T-helper 1 cell treated with Interleukin-12 subunit alpha and Interleukin-12 subunit beta and Interleukin-4 antibody, amounts not matched to agents 30 μg/mL and 1 μg/mL, for 36 hours (primary cell): ENCODE measurements around the gene BAHCC1.

Source experiments
- H3K27ac Mint-ChIP-seq: one replicate; pipeline ENCODE4 v1.8.0; 2021; ENCODE audit warnings: mild to moderate bottlenecking, mixed read lengths
- H3K27me3 Mint-ChIP-seq: one replicate; pipeline ENCODE4 v1.8.0; 2021; ENCODE audit warnings: low read depth, mixed read lengths
- H3K36me3 Mint-ChIP-seq: one replicate; pipeline ENCODE4 v1.8.0; 2021; ENCODE audit warnings: low read depth, mixed read lengths
- H3K4me1 Mint-ChIP-seq: one replicate; pipeline ENCODE4 v1.8.0; 2021; ENCODE audit warnings: low read depth, mixed read lengths
- H3K4me3 Mint-ChIP-seq: one replicate; pipeline ENCODE4 v1.8.0; 2021; ENCODE audit warnings: mild to moderate bottlenecking, moderate library complexity, mixed read lengths
- H3K9me3 Mint-ChIP-seq: one replicate; pipeline ENCODE4 v1.8.0; 2021; ENCODE audit warnings: mixed read lengths

Gene BAHCC1

GRCh38 chr17:81437191-81437651 lies 42.0 kb downstream of the BAHCC1 start:
- Mint-ChIP-seq H3K4me3 (no peak overlapping the region), H3K27ac (no peak overlapping the region), H3K4me1 (no peaks in the 10 kb centered on the region), H3K27me3 (no peaks in the 10 kb centered on the region), H3K9me3 (no peaks in the 10 kb centered on the region), H3K36me3 (no peaks in the 10 kb centered on the region)

- Mint-ChIP-seq H3K36me3 (no peaks in the 10 kb centered on the region), H3K4me3 (no peak overlapping the region), H3K27me3 (no peaks in the 10 kb centered on the region), H3K27ac (no peak overlapping the region), H3K4me1 (no peaks in the 10 kb centered on the region), H3K9me3 (no peaks in the 10 kb centered on the region)
Observed at GRCh38 chr17:81438007-81438659, 42.9 kb downstream of the BAHCC1 start.

- Mint-ChIP-seq H3K27me3 (no peaks in the 10 kb centered on the region), H3K4me1 (no peaks in the 10 kb centered on the region), H3K4me3 (no peak overlapping the region), H3K9me3 (no peaks in the 10 kb centered on the region), H3K36me3 (no peaks in the 10 kb centered on the region), H3K27ac (no peak overlapping the region)
Observed at GRCh38 chr17:81438688-81439087, 43.4 kb downstream of the BAHCC1 start.

DNA sequence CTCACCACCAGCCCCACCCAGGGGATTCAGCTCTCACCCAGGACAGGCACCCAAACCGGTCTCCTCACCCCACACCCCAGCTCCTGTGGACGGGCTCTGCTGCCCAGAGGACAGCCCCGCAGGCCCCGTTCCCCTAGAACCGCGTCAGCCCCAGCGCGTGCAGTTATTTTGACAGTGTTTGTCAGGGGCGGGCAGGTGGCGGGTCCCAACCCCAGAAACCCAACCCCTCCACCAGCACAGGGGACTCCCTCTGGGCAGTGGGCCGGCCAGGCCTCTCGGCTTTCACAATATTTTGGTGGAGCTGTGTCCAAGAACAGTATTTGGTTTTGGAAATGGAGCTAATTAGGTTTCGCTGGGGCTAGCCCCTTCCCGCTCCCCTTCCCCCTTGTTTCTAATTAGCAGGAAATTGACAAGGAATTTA lies 44.8 kb downstream of the BAHCC1 start:
- H3K27me3 Mint-ChIP-seq = no peaks in the 10 kb centered on the region
- no peaks in the 10 kb centered on the region for H3K4me1 Mint-ChIP-seq
- no peaks in the 10 kb centered on the region for H3K9me3 Mint-ChIP-seq
- no peaks in the 10 kb centered on the region for H3K36me3 Mint-ChIP-seq
- no peak overlapping the region for H3K4me3 Mint-ChIP-seq
- H3K27ac Mint-ChIP-seq = no peak overlapping the region

- Mint-ChIP-seq H3K36me3 (no peaks in the 10 kb centered on the region), H3K4me1 (no peaks in the 10 kb centered on the region), H3K27ac (no peak overlapping the region), H3K27me3 (no peaks in the 10 kb centered on the region), H3K9me3 (no peaks in the 10 kb centered on the region), H3K4me3 (no peak overlapping the region)
Observed at GRCh38 chr17:81440511-81441244, 45.4 kb downstream of the BAHCC1 start.

- no peak overlapping the region for H3K4me3 Mint-ChIP-seq
- no peak overlapping the region for H3K27ac Mint-ChIP-seq
- H3K4me1 Mint-ChIP-seq = no peaks in the 10 kb centered on the region
- no peaks in the 10 kb centered on the region for H3K36me3 Mint-ChIP-seq
- H3K9me3 Mint-ChIP-seq = no peaks in the 10 kb centered on the region
- no peaks in the 10 kb centered on the region for H3K27me3 Mint-ChIP-seq
Observed at GRCh38 chr17:81442791-81443190, 47.5 kb downstream of the BAHCC1 start.

DNA sequence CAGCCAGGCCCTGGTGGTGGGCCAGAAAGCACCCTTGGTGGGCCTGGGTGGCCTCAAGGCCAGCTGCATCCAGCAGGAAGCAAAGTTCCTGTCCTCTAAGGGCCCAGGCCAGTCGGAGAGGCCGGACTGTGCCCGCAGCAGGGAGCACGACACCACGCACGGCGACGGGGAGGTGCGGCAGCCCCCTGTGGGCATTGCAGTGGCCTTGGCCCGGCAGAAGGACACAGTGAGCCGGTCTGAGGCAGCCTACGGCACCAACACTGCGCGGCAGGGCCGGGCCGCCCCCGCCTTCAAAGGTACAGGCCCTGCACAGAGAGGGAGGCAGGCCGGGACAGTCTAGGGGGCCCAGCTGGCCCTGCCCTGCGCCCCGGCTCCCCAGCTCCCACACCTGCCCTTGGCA lies 48.0 kb downstream of the BAHCC1 start:
- Mint-ChIP-seq H3K36me3 (no peaks in the 10 kb centered on the region), H3K27ac (no peak overlapping the region), H3K4me1 (no peaks in the 10 kb centered on the region), H3K4me3 (no peak overlapping the region), H3K9me3 (no peaks in the 10 kb centered on the region), H3K27me3 (no peaks in the 10 kb centered on the region)

DNA sequence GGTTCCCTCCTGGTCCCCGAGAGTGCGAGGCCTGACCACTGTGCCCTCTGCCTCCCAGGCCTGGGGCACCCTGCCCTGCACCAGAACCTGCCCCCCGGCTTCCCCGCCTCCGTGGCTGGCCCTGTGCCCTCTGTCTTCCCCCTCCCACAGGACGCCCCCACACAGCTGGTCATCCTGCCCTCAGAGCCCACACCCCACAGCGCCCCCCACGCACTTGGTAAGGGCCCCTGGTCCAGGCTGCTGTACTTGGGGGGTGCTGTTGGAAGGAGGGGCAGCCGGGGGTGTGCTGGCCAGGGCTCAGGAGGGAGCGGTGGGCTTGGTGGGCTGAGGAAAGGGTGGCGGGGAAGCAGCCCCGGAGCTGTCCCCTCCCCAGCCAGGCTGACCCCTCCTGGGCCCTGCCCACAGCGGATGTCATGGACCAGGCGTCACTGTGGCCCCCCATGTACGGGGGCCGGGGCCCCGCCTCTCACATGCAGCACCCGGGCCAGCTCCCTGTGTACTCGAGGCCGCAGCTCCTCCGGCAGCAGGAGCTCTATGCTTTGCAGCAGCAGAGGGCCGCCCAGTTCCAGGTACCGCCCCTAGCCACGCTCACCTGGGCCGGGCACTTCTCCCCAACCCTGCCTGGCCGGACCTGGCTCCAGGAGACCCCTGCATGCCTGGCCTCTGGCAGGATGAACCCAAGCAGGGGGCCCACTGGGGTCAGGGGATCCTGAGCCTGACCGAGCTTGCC lies 49.5 kb downstream of the BAHCC1 start:
- H3K36me3 Mint-ChIP-seq = no peaks in the 10 kb centered on the region
- no peak overlapping the region for H3K27ac Mint-ChIP-seq
- H3K9me3 Mint-ChIP-seq = no peaks in the 10 kb centered on the region
- H3K4me1 Mint-ChIP-seq = no peaks in the 10 kb centered on the region
- H3K4me3 Mint-ChIP-seq = no peak overlapping the region
- H3K27me3 Mint-ChIP-seq = no peaks in the 10 kb centered on the region

DNA sequence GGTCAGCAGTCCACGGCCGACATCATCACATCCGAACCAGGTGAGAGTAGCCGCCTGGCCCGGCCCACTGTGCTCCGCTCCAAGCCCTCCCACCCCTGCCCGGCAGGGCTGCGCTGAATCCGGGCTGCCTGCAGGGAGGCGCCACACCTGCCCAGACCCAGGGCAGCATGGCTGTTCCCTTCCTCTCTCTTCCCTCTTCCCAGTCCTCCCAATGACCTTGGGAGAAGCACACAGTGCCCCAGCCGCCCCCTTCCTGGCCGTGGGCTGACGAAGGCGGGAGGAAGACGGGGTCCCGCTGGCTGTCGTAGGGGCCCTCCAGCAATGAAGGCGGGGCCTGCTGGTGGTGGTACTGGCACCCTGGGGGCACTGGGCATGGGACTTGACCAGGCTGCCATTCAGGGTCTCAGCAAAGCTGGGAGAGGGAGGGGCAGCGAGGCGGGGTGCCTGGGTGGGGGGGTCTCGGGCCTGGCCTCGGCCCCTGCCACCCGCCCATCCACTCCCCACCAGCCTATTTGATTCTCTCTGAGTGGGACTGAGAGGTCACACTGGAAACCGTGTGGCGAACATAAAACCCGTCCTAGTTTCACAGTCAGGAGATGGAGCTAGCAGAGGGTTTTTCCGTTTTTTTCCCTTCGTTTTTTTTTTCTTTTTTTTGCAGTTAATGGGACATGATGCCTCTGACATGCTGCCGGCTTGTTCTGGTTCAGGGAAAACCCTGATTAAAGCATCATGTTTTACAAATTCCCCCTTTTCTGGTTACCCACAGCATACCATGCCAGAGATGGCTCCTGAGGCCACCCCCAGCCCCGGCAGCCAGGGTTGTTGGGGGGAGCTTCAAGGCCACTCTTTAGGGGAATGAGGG lies 50.6 kb downstream of the BAHCC1 start:
- Mint-ChIP-seq H3K4me1 (no peaks in the 10 kb centered on the region), H3K36me3 (no peaks in the 10 kb centered on the region), H3K27ac (no peak overlapping the region), H3K9me3 (no peaks in the 10 kb centered on the region), H3K27me3 (no peaks in the 10 kb centered on the region), H3K4me3 (no peak overlapping the region)

- H3K36me3 Mint-ChIP-seq = no peaks in the 10 kb centered on the region
- no peaks in the 10 kb centered on the region for H3K27me3 Mint-ChIP-seq
- no peak overlapping the region for H3K27ac Mint-ChIP-seq
- no peaks in the 10 kb centered on the region for H3K4me1 Mint-ChIP-seq
- no peak overlapping the region for H3K4me3 Mint-ChIP-seq
- no peaks in the 10 kb centered on the region for H3K9me3 Mint-ChIP-seq
Observed at GRCh38 chr17:81447331-81447933, 52.2 kb downstream of the BAHCC1 start.

DNA sequence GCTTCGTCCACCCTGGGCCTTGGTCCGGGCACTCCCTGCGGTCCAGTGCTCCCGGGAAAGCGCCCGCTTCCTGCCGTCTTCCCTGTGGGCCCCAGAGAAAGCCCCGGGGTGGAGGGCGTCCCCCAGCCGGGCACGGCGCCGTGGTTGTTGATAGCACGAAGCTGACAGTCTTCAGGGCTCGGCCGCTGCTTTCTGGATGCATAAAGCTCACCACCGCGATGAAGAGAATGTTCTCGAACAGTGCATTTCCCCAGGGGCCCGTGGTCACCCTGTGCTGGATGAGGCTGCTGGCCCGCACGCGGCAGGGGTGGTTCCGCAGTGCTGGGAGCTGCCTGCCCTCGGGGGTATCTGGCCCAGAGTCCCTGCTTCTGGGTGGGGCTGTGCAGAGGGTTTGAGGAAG lies 53.2 kb downstream of the BAHCC1 start:
- Mint-ChIP-seq H3K4me3 (no peak overlapping the region), H3K4me1 (peaks cover 2% of the 10 kb centered on the region), H3K36me3 (no peaks in the 10 kb centered on the region), H3K27me3 (no peaks in the 10 kb centered on the region), H3K27ac (no peak overlapping the region), H3K9me3 (no peaks in the 10 kb centered on the region)

GRCh38 chr17:81448950-81449349 lies 53.7 kb downstream of the BAHCC1 start:
- no peak overlapping the region for H3K27ac Mint-ChIP-seq
- H3K4me1 Mint-ChIP-seq = peaks cover 2% of the 10 kb centered on the region
- H3K27me3 Mint-ChIP-seq = no peaks in the 10 kb centered on the region
- H3K9me3 Mint-ChIP-seq = no peaks in the 10 kb centered on the region
- no peaks in the 10 kb centered on the region for H3K36me3 Mint-ChIP-seq
- H3K4me3 Mint-ChIP-seq = no peak overlapping the region

GRCh38 chr17:81449351-81449750 lies 54.1 kb downstream of the BAHCC1 start:
- Mint-ChIP-seq H3K9me3 (no peaks in the 10 kb centered on the region), H3K27ac (no peak overlapping the region), H3K27me3 (no peaks in the 10 kb centered on the region), H3K4me1 (peaks cover 2% of the 10 kb centered on the region), H3K4me3 (no peak overlapping the region), H3K36me3 (no peaks in the 10 kb centered on the region)

DNA sequence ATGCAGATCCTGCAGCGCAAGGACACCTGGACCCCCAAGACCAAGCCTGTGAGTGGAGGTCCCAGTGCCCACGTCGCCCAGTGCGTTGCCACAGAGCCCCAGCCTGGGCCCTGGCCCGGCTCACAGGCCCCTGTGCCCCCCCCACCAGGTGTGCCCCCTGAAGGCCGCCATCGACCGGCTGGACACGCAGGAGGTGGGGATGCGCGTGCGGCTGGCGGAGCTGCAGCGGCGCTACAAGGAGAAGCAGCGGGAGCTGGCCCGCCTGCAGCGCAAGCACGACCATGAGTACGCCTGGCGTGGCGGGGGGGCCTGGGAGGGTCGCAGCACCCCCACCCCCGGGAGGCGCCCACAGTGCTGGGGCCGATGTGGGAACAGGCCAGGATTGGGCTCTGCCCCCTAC lies 56.6 kb downstream of the BAHCC1 start:
- Mint-ChIP-seq H3K36me3 (no peaks in the 10 kb centered on the region), H3K9me3 (no peaks in the 10 kb centered on the region), H3K27ac (no peak overlapping the region), H3K4me3 (no peak overlapping the region), H3K4me1 (peaks cover 2% of the 10 kb centered on the region), H3K27me3 (no peaks in the 10 kb centered on the region)
